ENCODE measurements around the gene R3HDML. TPM values are rescaled to one million over a fixed set of nuclear protein-coding genes. Genes with fewer than 3 reads are reported as not detected.

The R3HDML gene
- total and polyA plus RNA-seq, 2 of the 13 experiments (the other 11 are each of a cell fraction or from before 2014, with no cell fraction given), result not detected

DNA sequence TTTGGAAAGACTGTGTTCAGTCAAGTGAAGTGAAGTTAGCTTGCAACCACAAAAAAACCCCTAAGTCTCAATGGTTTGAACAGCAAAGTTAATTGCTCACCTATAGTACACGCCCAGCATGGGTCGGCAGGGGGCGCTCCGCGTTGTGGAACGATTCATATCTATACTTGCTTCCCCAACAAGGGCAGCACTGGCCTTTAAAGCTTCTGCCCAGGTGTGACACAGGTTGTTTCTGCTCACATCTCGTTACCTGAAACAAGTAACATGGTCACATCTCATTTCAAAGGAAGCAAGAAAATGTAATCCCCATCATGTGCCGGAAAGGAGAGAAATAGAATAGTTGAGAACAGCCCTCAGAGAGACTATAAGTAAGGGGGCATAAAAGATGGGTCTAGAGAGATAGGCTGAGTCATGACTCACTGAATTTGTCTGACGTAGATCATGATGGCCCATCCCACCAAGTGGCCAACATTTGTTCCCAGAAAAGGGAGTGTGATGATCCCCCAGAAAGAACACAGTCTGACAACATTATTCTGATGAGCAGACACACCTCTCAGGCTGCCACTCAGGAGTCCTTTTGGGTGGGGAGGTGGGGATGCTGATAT is 47.7 kb downstream of the R3HDML start (continued):
- TF ChIP-seq HBP1 (CRISPR knock-in tag; IDR thresholded peaks at IDR 0.05; ENCODE audit: low read depth) (no peak), HOXA3 (CRISPR knock-in tag; IDR thresholded peaks at IDR 0.05) (peak; percentile 12; the same call in 1 of the 2 replicates)
- TF ChIP-seq, protein P1, sequence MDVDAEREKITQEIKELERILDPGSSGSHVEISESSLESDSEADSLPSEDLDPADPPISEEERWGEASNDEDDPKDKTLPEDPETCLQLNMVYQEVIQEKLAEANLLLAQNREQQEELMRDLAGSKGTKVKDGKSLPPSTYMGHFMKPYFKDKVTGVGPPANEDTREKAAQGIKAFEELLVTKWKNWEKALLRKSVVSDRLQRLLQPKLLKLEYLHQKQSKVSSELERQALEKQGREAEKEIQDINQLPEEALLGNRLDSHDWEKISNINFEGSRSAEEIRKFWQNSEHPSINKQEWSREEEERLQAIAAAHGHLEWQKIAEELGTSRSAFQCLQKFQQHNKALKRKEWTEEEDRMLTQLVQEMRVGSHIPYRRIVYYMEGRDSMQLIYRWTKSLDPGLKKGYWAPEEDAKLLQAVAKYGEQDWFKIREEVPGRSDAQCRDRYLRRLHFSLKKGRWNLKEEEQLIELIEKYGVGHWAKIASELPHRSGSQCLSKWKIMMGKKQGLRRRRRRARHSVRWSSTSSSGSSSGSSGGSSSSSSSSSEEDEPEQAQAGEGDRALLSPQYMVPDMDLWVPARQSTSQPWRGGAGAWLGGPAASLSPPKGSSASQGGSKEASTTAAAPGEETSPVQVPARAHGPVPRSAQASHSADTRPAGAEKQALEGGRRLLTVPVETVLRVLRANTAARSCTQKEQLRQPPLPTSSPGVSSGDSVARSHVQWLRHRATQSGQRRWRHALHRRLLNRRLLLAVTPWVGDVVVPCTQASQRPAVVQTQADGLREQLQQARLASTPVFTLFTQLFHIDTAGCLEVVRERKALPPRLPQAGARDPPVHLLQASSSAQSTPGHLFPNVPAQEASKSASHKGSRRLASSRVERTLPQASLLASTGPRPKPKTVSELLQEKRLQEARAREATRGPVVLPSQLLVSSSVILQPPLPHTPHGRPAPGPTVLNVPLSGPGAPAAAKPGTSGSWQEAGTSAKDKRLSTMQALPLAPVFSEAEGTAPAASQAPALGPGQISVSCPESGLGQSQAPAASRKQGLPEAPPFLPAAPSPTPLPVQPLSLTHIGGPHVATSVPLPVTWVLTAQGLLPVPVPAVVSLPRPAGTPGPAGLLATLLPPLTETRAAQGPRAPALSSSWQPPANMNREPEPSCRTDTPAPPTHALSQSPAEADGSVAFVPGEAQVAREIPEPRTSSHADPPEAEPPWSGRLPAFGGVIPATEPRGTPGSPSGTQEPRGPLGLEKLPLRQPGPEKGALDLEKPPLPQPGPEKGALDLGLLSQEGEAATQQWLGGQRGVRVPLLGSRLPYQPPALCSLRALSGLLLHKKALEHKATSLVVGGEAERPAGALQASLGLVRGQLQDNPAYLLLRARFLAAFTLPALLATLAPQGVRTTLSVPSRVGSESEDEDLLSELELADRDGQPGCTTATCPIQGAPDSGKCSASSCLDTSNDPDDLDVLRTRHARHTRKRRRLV (CRISPR knock-in tag; IDR thresholded peaks at IDR 0.05), result no peak

- no peak overlapping the region for H2AFZ ChIP-seq (ENCODE audit: low read length)
- intact Hi-C loops (cut with micrococcal nuclease; ENCODE audit: unreplicated experiment), result no loop called here
- peak; percentile 11 for ATAC-seq
- CTCF ChIA-PET (ENCODE audit: low intra/inter-chr PET ratio, low total read pairs), result interaction anchor here (1.3 to 5.5 kb wide), 4 partner anchors 72 to 172 kb away, joined by 3 to 73 read pairs (median 13); no protein-coding TSS in a partner anchor
- no peaks in the 10 kb centered on the region; the same call in 1 of the 2 replicates for H4K20me1 ChIP-seq (ENCODE audit: insufficient read depth, low read length)
- in situ Hi-C loops (cut with HindIII; ENCODE audit: extremely low pct_ligation_motif_present, low pct_unique_long_range_greater_than_20kb), result loop anchor here (5.0 kb wide), 1 partner anchor 171 kb away; no protein-coding TSS in a partner anchor
- H3K4me1 ChIP-seq (ENCODE audit: insufficient read depth, low read length), result peaks cover 72% of the 10 kb centered on the region
- H3K27me3 ChIP-seq (ENCODE audit: control insufficient read depth in 1 of 2, insufficient read depth in 2 of 2, low read length in 2 of 2), result no peaks in the 10 kb centered on the region
- peaks cover 79% of the 10 kb centered on the region for H3K79me2 ChIP-seq (ENCODE audit: insufficient read depth, low read length)
- WGBS (ENCODE audit: low lambda C conversion rate), result 88% methylated on average over 21 of the region's 29 CpGs
- DNase-seq (ENCODE audit: low spot score), result no peak
- POLR2A ChIA-PET, result interaction anchor here (1.1 to 1.5 kb wide), 2 partner anchors 23 to 29 kb away, joined by 4 to 7 read pairs; no protein-coding TSS in a partner anchor
- no peak overlapping the region for H3K9ac ChIP-seq (ENCODE audit: insufficient read depth, low read depth, low read length)
- BruUV-seq (replicated peaks), result no TSS peak
- H3K4me3 ChIP-seq (replicated peaks in 1 of 3; ENCODE audit: insufficient read depth in 1 of 3, low read depth in 2 of 3, low read length in 3 of 3), result no peak overlapping the region
- no peaks in the 10 kb centered on the region for H3K9me3 ChIP-seq (ENCODE audit: low read length)
- no peak overlapping the region for H3K4me2 ChIP-seq (ENCODE audit: low read depth, low read length)
- H3K36me3 ChIP-seq (replicated peaks in 1 of 2; ENCODE audit: control insufficient read depth in 1 of 2, insufficient read depth in 2 of 2, low read length in 2 of 2), result peaks cover 21 to 37% of the 10 kb centered on the region in 2 experiments
- FAIRE-seq, result no peak
- H3K27ac ChIP-seq (ENCODE audit: extremely low read length, insufficient read depth, low read length), result no peak overlapping the region
- TF ChIP-seq NRL (CRISPR knock-in tag; IDR thresholded peaks at IDR 0.05; ENCODE audit: borderline replicate concordance) (peak; percentile 47; the same call in 1 of the 2 replicates), RNF219 (CRISPR knock-in tag; IDR thresholded peaks at IDR 0.05) (no peak), ZNF292 (CRISPR knock-in tag; IDR thresholded peaks at IDR 0.05; ENCODE audit: borderline replicate concordance, low read depth) (no peak), ZFP37 (CRISPR knock-in tag; IDR thresholded peaks at IDR 0.05; ENCODE audit: borderline replicate concordance) (no peak), HDAC1 (CRISPR knock-in tag; IDR thresholded peaks at IDR 0.05) (no peak)
Measured at GRCh38 chr20:44388466-44389023, 51.7 kb downstream of the R3HDML start.

All from HepG2 (cell line).